ENCODE measurements around the gene CHD3. TPM values are rescaled to one million over a fixed set of nuclear protein-coding genes. Genes with fewer than 3 reads are reported as not detected.
A peak's percentile ranks its signal among the peaks of the same experiment; 100 is the strongest.

Gene CHD3
- total and polyA plus RNA-seq, 2 donors from 2014 or later: 41.5 to 94.6 TPM

DNA sequence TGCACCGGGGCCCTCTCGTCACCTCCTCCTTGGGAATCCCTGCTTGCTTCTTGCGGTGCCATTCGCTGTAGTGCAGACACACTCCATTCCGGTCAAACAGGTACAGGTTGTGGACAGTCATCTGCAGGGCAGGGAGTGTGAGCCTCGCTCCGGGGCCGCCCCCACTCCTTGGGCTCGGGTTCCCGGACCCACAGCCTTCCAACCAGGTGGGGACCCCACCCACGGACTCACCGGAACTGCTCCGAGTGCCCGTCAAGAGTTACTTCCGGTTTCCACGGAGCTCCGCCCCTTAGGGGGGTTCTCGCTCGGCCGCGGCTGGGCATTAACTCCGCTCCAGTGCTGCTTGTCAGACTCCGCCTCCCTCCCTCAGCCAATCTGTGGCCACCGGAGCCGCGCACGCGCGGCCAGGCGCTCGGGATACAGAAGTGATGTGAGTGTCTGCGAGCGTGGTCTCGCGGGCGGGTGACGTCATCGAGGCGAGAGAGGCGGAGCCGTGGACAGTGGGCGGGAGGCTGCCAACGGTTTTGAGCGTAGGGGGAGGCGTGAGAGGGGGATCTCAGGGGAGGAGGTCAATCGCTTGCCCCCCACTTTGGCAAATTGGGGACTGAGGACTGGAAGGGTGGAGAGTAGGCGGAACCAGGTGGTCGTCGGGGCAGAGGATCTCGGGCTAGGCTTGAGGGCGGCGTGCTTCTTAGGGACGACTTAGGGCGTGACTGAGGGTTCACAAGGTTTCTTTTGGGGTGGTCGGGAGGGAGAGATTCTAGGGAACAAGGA lies 43.3 kb downstream of the CHD3 start, which contains the start of the genes CNTROB and TRAPPC1:
CNTROB (plus strand) TSS at position 498 of the 774 bp plus-strand sequence. CDS start 874 bp downstream, outside the sequence.
TRAPPC1 (minus strand) TSS at position 238 of the 774 bp plus-strand sequence; CDS start at position 121, 117 bp downstream.
- Histone ChIP-seq H3K9ac (ENCODE audit: low read length in 3 of 3) (peak within 1 kb of the TSS; percentile 90 to 99 (median 93)), H3K4me1 (ENCODE audit: control insufficient read depth in 2 of 3, insufficient read depth in 2 of 3, low read depth in 1 of 3, low read length in 3 of 3) (peaks cover 0 to 19% (median 8%) of the 10 kb centered on the region in 3 donors), H3K36me3 (ENCODE audit: control insufficient read depth in 2 of 3, insufficient read depth in 3 of 3, low read length in 3 of 3) (peaks cover 3 to 6% (median 4%) of the 10 kb centered on the region in 3 donors), H3K27ac (ENCODE audit: low read depth in 2 of 2, low read length in 2 of 2) (peak within 1 kb of the TSS; percentile 75 to 82), H3K9me3 (ENCODE audit: control insufficient read depth in 2 of 3, insufficient read depth in 1 of 3, low read length in 3 of 3) (no peaks in the 10 kb centered on the region), H3K4me3 (ENCODE audit: low read length in 3 of 3) (peak within 1 kb of the TSS; percentile 97 to 99 (median 99)), H3K27me3 (ENCODE audit: control insufficient read depth, insufficient read depth, low read length) (no peaks in the 10 kb centered on the region)
- TF ChIP-seq, protein P1, sequence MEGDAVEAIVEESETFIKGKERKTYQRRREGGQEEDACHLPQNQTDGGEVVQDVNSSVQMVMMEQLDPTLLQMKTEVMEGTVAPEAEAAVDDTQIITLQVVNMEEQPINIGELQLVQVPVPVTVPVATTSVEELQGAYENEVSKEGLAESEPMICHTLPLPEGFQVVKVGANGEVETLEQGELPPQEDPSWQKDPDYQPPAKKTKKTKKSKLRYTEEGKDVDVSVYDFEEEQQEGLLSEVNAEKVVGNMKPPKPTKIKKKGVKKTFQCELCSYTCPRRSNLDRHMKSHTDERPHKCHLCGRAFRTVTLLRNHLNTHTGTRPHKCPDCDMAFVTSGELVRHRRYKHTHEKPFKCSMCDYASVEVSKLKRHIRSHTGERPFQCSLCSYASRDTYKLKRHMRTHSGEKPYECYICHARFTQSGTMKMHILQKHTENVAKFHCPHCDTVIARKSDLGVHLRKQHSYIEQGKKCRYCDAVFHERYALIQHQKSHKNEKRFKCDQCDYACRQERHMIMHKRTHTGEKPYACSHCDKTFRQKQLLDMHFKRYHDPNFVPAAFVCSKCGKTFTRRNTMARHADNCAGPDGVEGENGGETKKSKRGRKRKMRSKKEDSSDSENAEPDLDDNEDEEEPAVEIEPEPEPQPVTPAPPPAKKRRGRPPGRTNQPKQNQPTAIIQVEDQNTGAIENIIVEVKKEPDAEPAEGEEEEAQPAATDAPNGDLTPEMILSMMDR (IDR thresholded peaks at IDR 0.05; ENCODE audit: borderline replicate concordance, extremely low read depth, insufficient read depth): no peak
- DNase-seq (peak; percentile 100), FAIRE-seq (peak; percentile 93)
- intact Hi-C loops (cut with DNase I): no loop called here

DNA sequence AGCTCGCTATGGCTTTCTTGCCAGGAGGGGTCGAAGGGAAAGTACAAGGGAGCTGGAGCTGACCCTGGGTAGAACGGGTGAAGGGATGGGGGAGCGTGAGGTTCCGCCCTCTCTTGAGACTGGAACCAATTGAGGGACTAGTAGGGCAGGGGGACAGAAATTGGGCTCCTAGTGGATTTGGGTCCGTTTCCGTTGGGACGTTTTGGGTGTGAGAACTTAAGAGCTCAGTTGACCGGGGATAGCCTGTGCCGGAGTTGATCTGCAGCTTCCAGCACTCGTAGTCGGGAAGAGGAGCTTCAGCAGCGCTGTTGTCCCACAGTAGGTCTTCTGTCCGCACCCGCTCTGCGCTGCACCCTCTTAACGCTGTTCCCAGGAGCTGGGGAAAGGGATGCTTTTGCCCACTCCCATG lies 43.9 kb downstream of the CHD3 start:
- intact Hi-C loops (cut with DNase I): no loop called here
- Histone ChIP-seq H3K9ac (ENCODE audit: low read length in 3 of 3) (peak overlapping the region; percentile 90 to 99 (median 93)), H3K9me3 (ENCODE audit: control insufficient read depth in 2 of 3, insufficient read depth in 1 of 3, low read length in 3 of 3) (no peaks in the 10 kb centered on the region), H3K27me3 (ENCODE audit: control insufficient read depth, insufficient read depth, low read length) (no peaks in the 10 kb centered on the region), H3K4me3 (ENCODE audit: low read length in 3 of 3) (peak overlapping the region; percentile 97 to 99 (median 99)), H3K36me3 (ENCODE audit: control insufficient read depth in 2 of 3, insufficient read depth in 3 of 3, low read length in 3 of 3) (peaks cover 3 to 6% (median 4%) of the 10 kb centered on the region in 3 donors), H3K27ac (ENCODE audit: low read depth in 2 of 2, low read length in 2 of 2) (peak overlapping the region in 1 of 2 donors; percentile 75), H3K4me1 (ENCODE audit: control insufficient read depth in 2 of 3, insufficient read depth in 2 of 3, low read depth in 1 of 3, low read length in 3 of 3) (peaks cover 0 to 19% (median 8%) of the 10 kb centered on the region in 3 donors)
- FAIRE-seq (no peak), DNase-seq (peak in 2 of 5 donors; percentile 24 to 68)
- TF ChIP-seq, protein P1 (IDR thresholded peaks at IDR 0.05; ENCODE audit: borderline replicate concordance, extremely low read depth, insufficient read depth): no peak

DNA sequence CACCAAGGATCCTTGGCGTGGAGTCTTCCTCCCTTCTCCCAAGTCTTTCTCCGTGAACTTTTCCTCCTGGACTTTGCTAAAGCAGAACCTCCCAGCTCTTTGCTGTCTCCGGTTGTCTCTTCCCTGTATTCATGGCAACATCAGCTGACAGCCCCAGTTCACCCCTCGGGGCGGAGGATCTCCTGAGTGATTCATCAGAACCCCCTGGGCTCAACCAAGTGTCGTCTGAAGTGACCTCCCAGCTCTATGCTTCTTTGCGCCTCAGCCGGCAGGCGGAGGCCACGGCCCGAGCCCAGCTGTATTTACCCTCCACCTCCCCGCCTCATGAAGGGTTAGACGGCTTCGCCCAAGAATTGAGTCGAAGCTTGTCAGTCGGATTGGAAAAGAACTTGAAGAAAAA lies 44.4 kb downstream of the CHD3 start:
- H3K27me3 ChIP-seq (ENCODE audit: control insufficient read depth, insufficient read depth, low read length): no peaks in the 10 kb centered on the region
- intact Hi-C loops (cut with DNase I): no loop called here
- H3K27ac ChIP-seq (ENCODE audit: low read depth in 2 of 2, low read length in 2 of 2): no peak overlapping the region
- DNase-seq (peak in 3 of 5 donors; percentile 21 to 69 (median 44)), FAIRE-seq (no peak)
- peak overlapping the region; percentile 90 to 99 (median 93) for H3K9ac ChIP-seq (ENCODE audit: low read length in 3 of 3)
- peak overlapping the region; percentile 97 to 99 (median 99) for H3K4me3 ChIP-seq (ENCODE audit: low read length in 3 of 3)
- H3K4me1 ChIP-seq (ENCODE audit: control insufficient read depth in 2 of 3, insufficient read depth in 2 of 3, low read depth in 1 of 3, low read length in 3 of 3): peaks cover 0 to 19% (median 8%) of the 10 kb centered on the region in 3 donors
- TF ChIP-seq, protein P1 (IDR thresholded peaks at IDR 0.05; ENCODE audit: borderline replicate concordance, extremely low read depth, insufficient read depth): no peak
- H3K9me3 ChIP-seq (ENCODE audit: control insufficient read depth in 2 of 3, insufficient read depth in 1 of 3, low read length in 3 of 3): no peaks in the 10 kb centered on the region
- peaks cover 3 to 6% (median 4%) of the 10 kb centered on the region in 3 donors for H3K36me3 ChIP-seq (ENCODE audit: control insufficient read depth in 2 of 3, insufficient read depth in 3 of 3, low read length in 3 of 3)
